ENCODE results near the gene PCSK6.

DNA sequence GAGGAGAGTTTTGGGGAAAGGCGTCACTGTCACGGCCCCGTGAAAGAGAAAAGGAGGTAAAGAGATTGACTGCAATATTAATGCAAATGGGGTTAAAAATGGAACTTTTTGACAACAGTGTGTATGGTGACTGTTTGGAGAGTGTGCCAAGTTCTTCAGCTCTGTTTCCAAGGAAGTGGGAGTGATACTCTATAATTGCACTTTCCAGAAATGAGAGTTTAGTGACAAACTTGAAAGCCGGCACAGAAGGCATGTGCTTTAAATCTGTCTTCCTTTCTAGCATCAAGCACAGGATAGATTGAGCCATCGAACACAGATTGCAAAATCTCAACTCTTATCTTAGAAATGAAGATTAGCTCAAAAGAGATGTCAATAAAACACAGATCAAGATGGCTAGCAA, 142.6 kb downstream of the PCSK6 start:
- no peak for TF ChIP-seq POLR2AphosphoS5 (IDR thresholded peaks at IDR 0.05; ENCODE audit: low read depth)
- TF ChIP-seq, protein P1, sequence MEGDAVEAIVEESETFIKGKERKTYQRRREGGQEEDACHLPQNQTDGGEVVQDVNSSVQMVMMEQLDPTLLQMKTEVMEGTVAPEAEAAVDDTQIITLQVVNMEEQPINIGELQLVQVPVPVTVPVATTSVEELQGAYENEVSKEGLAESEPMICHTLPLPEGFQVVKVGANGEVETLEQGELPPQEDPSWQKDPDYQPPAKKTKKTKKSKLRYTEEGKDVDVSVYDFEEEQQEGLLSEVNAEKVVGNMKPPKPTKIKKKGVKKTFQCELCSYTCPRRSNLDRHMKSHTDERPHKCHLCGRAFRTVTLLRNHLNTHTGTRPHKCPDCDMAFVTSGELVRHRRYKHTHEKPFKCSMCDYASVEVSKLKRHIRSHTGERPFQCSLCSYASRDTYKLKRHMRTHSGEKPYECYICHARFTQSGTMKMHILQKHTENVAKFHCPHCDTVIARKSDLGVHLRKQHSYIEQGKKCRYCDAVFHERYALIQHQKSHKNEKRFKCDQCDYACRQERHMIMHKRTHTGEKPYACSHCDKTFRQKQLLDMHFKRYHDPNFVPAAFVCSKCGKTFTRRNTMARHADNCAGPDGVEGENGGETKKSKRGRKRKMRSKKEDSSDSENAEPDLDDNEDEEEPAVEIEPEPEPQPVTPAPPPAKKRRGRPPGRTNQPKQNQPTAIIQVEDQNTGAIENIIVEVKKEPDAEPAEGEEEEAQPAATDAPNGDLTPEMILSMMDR (IDR thresholded peaks at IDR 0.05; ENCODE audit: insufficient read depth, low read length) = no peak
- TF ChIP-seq, protein P2, sequence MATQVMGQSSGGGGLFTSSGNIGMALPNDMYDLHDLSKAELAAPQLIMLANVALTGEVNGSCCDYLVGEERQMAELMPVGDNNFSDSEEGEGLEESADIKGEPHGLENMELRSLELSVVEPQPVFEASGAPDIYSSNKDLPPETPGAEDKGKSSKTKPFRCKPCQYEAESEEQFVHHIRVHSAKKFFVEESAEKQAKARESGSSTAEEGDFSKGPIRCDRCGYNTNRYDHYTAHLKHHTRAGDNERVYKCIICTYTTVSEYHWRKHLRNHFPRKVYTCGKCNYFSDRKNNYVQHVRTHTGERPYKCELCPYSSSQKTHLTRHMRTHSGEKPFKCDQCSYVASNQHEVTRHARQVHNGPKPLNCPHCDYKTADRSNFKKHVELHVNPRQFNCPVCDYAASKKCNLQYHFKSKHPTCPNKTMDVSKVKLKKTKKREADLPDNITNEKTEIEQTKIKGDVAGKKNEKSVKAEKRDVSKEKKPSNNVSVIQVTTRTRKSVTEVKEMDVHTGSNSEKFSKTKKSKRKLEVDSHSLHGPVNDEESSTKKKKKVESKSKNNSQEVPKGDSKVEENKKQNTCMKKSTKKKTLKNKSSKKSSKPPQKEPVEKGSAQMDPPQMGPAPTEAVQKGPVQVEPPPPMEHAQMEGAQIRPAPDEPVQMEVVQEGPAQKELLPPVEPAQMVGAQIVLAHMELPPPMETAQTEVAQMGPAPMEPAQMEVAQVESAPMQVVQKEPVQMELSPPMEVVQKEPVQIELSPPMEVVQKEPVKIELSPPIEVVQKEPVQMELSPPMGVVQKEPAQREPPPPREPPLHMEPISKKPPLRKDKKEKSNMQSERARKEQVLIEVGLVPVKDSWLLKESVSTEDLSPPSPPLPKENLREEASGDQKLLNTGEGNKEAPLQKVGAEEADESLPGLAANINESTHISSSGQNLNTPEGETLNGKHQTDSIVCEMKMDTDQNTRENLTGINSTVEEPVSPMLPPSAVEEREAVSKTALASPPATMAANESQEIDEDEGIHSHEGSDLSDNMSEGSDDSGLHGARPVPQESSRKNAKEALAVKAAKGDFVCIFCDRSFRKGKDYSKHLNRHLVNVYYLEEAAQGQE (IDR thresholded peaks at IDR 0.05; ENCODE audit: insufficient replicate concordance, low read depth) = no peak
- no peak for TF ChIP-seq GABPA (IDR thresholded peaks at IDR 0.05; ENCODE audit: low read depth)

Data from HL-60 (cell line).